Measurements from ENCODE around the gene MTMR8. TPM values are rescaled to one million over a fixed set of nuclear protein-coding genes. Genes with fewer than 3 reads are reported as not detected.

The MTMR8 gene
- total RNA-seq, 1 donor from 2014 or later, result 6.0 TPM

- no peak for TF ChIP-seq CTCF (IDR thresholded peaks at IDR 0.05; ENCODE audit: unreplicated experiment)
- H3K4me3 Mint-ChIP-seq (ENCODE audit: low read depth), result no peak overlapping the region
- H3K4me1 Mint-ChIP-seq (ENCODE audit: low read depth), result peaks cover 2% of the 10 kb centered on the region
- H3K27me3 Mint-ChIP-seq, result no peaks in the 10 kb centered on the region
- peaks cover 25% of the 10 kb centered on the region for H3K9me3 Mint-ChIP-seq (ENCODE audit: low read depth)
- peaks cover 7% of the 10 kb centered on the region for H3K36me3 Mint-ChIP-seq (ENCODE audit: insufficient read depth)
- no peak for DNase-seq (ENCODE audit: low spot score, unreplicated experiment)
- H3K27ac Mint-ChIP-seq, result no peak overlapping the region
These were observed 45.2 kb downstream of the MTMR8 start for GRCh38 chrX:64350047-64350446.

DNA sequence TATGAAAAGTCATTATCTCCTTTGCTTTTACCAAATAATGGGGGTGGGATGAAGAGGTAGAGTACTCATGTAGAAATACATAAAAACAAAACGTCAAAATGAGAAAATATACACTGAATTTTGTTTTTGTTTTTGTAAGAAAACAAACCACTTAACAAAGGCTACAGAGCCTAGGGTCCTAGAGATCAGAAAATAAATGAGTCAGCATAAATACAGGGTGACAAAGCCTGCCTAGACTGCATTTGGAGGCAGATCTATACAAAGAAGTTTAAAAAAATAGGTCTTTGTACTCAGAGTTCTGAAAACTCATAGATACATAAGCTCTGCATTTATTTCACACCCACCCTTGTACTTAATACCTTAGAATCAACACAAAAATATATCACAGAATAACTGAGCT, 52.4 kb downstream of the MTMR8 start:
- Mint-ChIP-seq H3K9me3 (ENCODE audit: low read depth) (peaks cover 5% of the 10 kb centered on the region), H3K27me3 (no peaks in the 10 kb centered on the region), H3K4me1 (ENCODE audit: low read depth) (no peaks in the 10 kb centered on the region), H3K27ac (no peak overlapping the region), H3K4me3 (ENCODE audit: low read depth) (no peak overlapping the region), H3K36me3 (ENCODE audit: insufficient read depth) (no peaks in the 10 kb centered on the region)
- DNase-seq (ENCODE audit: low spot score, unreplicated experiment), result no peak
- TF ChIP-seq CTCF (IDR thresholded peaks at IDR 0.05; ENCODE audit: unreplicated experiment), result no peak

GRCh38 chrX:64338296-64338695, 57.0 kb downstream of the MTMR8 start:
- no peak for TF ChIP-seq CTCF (IDR thresholded peaks at IDR 0.05; ENCODE audit: unreplicated experiment)

DNA sequence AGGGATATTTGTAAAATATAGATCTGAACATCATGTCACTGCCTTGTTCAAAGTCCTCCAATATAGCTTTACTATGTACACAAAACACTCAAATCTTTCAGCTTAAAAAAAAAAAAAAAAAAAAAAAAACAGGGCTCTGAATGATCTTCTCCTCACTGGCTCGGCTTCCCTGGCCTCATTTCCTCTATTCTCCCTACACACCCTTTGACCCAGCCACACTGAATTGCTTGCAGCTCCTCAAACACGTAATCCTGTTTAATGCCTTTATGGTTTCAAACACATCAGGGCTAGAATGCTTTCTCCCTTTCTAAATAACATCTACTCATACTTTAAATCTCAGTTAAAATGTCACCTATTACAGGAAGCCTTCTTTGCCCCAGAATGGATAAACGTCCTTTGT, 60.8 kb downstream of the MTMR8 start:
- Mint-ChIP-seq H3K4me3 (ENCODE audit: low read depth) (no peak overlapping the region), H3K27me3 (no peaks in the 10 kb centered on the region), H3K4me1 (ENCODE audit: low read depth) (no peaks in the 10 kb centered on the region), H3K36me3 (ENCODE audit: insufficient read depth) (peaks cover 1% of the 10 kb centered on the region), H3K9me3 (ENCODE audit: low read depth) (peaks cover 3% of the 10 kb centered on the region), H3K27ac (no peak overlapping the region)
- TF ChIP-seq CTCF (IDR thresholded peaks at IDR 0.05; ENCODE audit: unreplicated experiment), result no peak
- DNase-seq (ENCODE audit: low spot score, unreplicated experiment), result no peak

More at GRCh38 chrX:64338296-64338695, 57.0 kb downstream of the MTMR8 start:
- Mint-ChIP-seq H3K4me3 (ENCODE audit: low read depth) (no peak overlapping the region), H3K27ac (no peak overlapping the region), H3K4me1 (ENCODE audit: low read depth) (no peaks in the 10 kb centered on the region), H3K36me3 (ENCODE audit: insufficient read depth) (peaks cover 1% of the 10 kb centered on the region), H3K9me3 (ENCODE audit: low read depth) (peaks cover 8% of the 10 kb centered on the region), H3K27me3 (no peaks in the 10 kb centered on the region)
- no peak for DNase-seq (ENCODE audit: low spot score, unreplicated experiment)

GRCh38 chrX:64330284-64330683, 65.0 kb downstream of the MTMR8 start:
- H3K4me3 Mint-ChIP-seq (ENCODE audit: low read depth), result no peak overlapping the region
- peaks cover 12% of the 10 kb centered on the region for H3K9me3 Mint-ChIP-seq (ENCODE audit: low read depth)
- H3K27ac Mint-ChIP-seq, result no peak overlapping the region
- TF ChIP-seq CTCF (IDR thresholded peaks at IDR 0.05; ENCODE audit: unreplicated experiment), result no peak
- no peaks in the 10 kb centered on the region for H3K27me3 Mint-ChIP-seq
- no peak for DNase-seq (ENCODE audit: low spot score, unreplicated experiment)
- peaks cover 7% of the 10 kb centered on the region for H3K36me3 Mint-ChIP-seq (ENCODE audit: insufficient read depth)
- H3K4me1 Mint-ChIP-seq (ENCODE audit: low read depth), result no peaks in the 10 kb centered on the region

Data from progenitor cell of endocrine pancreas (in vitro differentiated cells).